ENCODE measurements around the gene PYHIN1.
"Not testable (repeated sequence)": the region's sequence is repeated elsewhere in the genome, so short reads cannot be mapped to it uniquely, and the experiment has no call there.

PYHIN1 gene

GRCh38 chr1:158998781-158999161 is 67.4 kb downstream of the PYHIN1 start:
- peak overlapping the region; percentile 50 to 85 (median 64) for H3K4me3 ChIP-seq (ENCODE audit: low read depth in 1 of 5, low read length in 5 of 5)
- no peaks in the 10 kb centered on the region for H3K27me3 ChIP-seq (ENCODE audit: control insufficient read depth in 5 of 5, insufficient read depth in 4 of 5, low read length in 5 of 5)
- no peaks in the 10 kb centered on the region for H3K36me3 ChIP-seq (ENCODE audit: control insufficient read depth in 5 of 5, insufficient read depth in 5 of 5, low read length in 5 of 5)
- no peaks in the 10 kb centered on the region for H3K9me3 ChIP-seq (ENCODE audit: control insufficient read depth in 5 of 5, low read length in 5 of 5)
- H3K9ac ChIP-seq (ENCODE audit: low read length in 5 of 5): peak overlapping the region in 3 of 5 donors; percentile 62 to 91 (median 80)
- peaks cover 0 to 25% (median 21%) of the 10 kb centered on the region in 5 donors for H3K4me1 ChIP-seq (ENCODE audit: control insufficient read depth in 5 of 5, insufficient read depth in 5 of 5, low read length in 5 of 5)
- peak overlapping the region; percentile 93 for H3K27ac ChIP-seq (ENCODE audit: low read depth, low read length)

GRCh38 chr1:158999316-159000069 is 68.1 kb downstream of the PYHIN1 start:
- Histone ChIP-seq H3K27me3 (ENCODE audit: control insufficient read depth in 5 of 5, insufficient read depth in 4 of 5, low read length in 5 of 5) (no peaks in the 10 kb centered on the region), H3K4me3 (ENCODE audit: low read depth in 1 of 5, low read length in 5 of 5) (peak overlapping the region; percentile 50 to 85 (median 64)), H3K4me1 (ENCODE audit: control insufficient read depth in 5 of 5, insufficient read depth in 5 of 5, low read length in 5 of 5) (peaks cover 0 to 25% (median 21%) of the 10 kb centered on the region in 5 donors), H3K36me3 (ENCODE audit: control insufficient read depth in 5 of 5, insufficient read depth in 5 of 5, low read length in 5 of 5) (no peaks in the 10 kb centered on the region), H3K27ac (ENCODE audit: low read depth, low read length) (peak overlapping the region; percentile 93), H3K9ac (ENCODE audit: low read length in 5 of 5) (peak overlapping the region; percentile 74 to 91 (median 80)), H3K9me3 (ENCODE audit: control insufficient read depth in 5 of 5, low read length in 5 of 5) (no peaks in the 10 kb centered on the region)

GRCh38 chr1:159000070-159000409 is 68.7 kb downstream of the PYHIN1 start:
- H3K4me3 ChIP-seq (ENCODE audit: low read depth in 1 of 5, low read length in 5 of 5): peak overlapping the region; percentile 50 to 85 (median 64)
- H3K27me3 ChIP-seq (ENCODE audit: control insufficient read depth in 5 of 5, insufficient read depth in 4 of 5, low read length in 5 of 5): no peaks in the 10 kb centered on the region
- no peaks in the 10 kb centered on the region for H3K9me3 ChIP-seq (ENCODE audit: control insufficient read depth in 5 of 5, low read length in 5 of 5)
- H3K9ac ChIP-seq (ENCODE audit: low read length in 5 of 5): peak overlapping the region; percentile 74 to 91 (median 80)
- peaks cover under 1 to 29% (median 23%) of the 10 kb centered on the region in 5 donors for H3K4me1 ChIP-seq (ENCODE audit: control insufficient read depth in 5 of 5, insufficient read depth in 5 of 5, low read length in 5 of 5)
- H3K27ac ChIP-seq (ENCODE audit: low read depth, low read length): peak overlapping the region; percentile 93
- H3K36me3 ChIP-seq (ENCODE audit: control insufficient read depth in 5 of 5, insufficient read depth in 5 of 5, low read length in 5 of 5): no peaks in the 10 kb centered on the region

GRCh38 chr1:159000625-159001024 is 69.3 kb downstream of the PYHIN1 start:
- peak overlapping the region; percentile 50 to 85 (median 64) for H3K4me3 ChIP-seq (ENCODE audit: low read depth in 1 of 5, low read length in 5 of 5)

GRCh38 chr1:159005161-159005560 is 73.8 kb downstream of the PYHIN1 start:
- no peaks in the 10 kb centered on the region for H3K27me3 ChIP-seq (ENCODE audit: control insufficient read depth in 5 of 5, insufficient read depth in 4 of 5, low read length in 5 of 5)
- H3K4me1 ChIP-seq (ENCODE audit: control insufficient read depth in 5 of 5, insufficient read depth in 5 of 5, low read length in 5 of 5): peaks cover 11 to 41% (median 28%) of the 10 kb centered on the region in 5 donors
- no peaks in the 10 kb centered on the region for H3K36me3 ChIP-seq (ENCODE audit: control insufficient read depth in 5 of 5, insufficient read depth in 5 of 5, low read length in 5 of 5)
- H3K9me3 ChIP-seq (ENCODE audit: control insufficient read depth in 5 of 5, low read length in 5 of 5): no peaks in the 10 kb centered on the region
- H3K4me3 ChIP-seq (ENCODE audit: low read depth in 1 of 5, low read length in 5 of 5): peak overlapping the region in 2 of 5 donors; percentile 20 to 27
- H3K9ac ChIP-seq (ENCODE audit: low read length in 5 of 5): peak overlapping the region in 1 of 5 donors; percentile 63
- H3K27ac ChIP-seq (ENCODE audit: low read depth, low read length): peak overlapping the region; percentile 70

More at GRCh38 chr1:159000625-159001024, 69.3 kb downstream of the PYHIN1 start:
- peak overlapping the region in 3 of 5 donors; percentile 74 to 91 (median 81) for H3K9ac ChIP-seq (ENCODE audit: low read length in 5 of 5)
- H3K4me1 ChIP-seq (ENCODE audit: control insufficient read depth in 5 of 5, insufficient read depth in 5 of 5, low read length in 5 of 5): peaks cover 5 to 34% (median 29%) of the 10 kb centered on the region in 5 donors
- H3K27me3 ChIP-seq (ENCODE audit: control insufficient read depth in 5 of 5, insufficient read depth in 4 of 5, low read length in 5 of 5): no peaks in the 10 kb centered on the region
- H3K36me3 ChIP-seq (ENCODE audit: control insufficient read depth in 5 of 5, insufficient read depth in 5 of 5, low read length in 5 of 5): no peaks in the 10 kb centered on the region
- no peaks in the 10 kb centered on the region for H3K9me3 ChIP-seq (ENCODE audit: control insufficient read depth in 5 of 5, low read length in 5 of 5)
- H3K27ac ChIP-seq (ENCODE audit: low read depth, low read length): peak overlapping the region; percentile 93

DNA sequence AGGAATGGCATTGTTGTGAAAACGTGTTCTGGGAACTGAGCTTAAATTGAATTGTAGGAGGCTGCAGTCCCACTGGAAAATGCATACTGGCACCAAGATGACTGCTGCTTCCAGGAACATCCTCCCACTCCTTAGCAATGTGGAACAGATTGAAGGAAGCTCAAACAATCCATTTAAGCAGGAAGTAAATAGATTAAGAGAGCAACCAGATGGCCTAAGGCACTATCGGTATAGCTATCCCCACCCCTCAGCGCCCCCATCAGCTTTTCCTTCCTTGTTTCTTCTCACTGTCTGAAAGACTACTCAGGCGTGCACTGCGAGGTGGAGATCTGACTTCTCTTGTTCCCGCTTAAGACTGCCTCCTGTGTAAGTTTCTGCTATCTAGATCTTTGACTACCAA is 74.3 kb downstream of the PYHIN1 start:
- no peaks in the 10 kb centered on the region for H3K27me3 ChIP-seq (ENCODE audit: control insufficient read depth in 5 of 5, insufficient read depth in 4 of 5, low read length in 5 of 5)
- H3K4me1 ChIP-seq (ENCODE audit: control insufficient read depth in 5 of 5, insufficient read depth in 5 of 5, low read length in 5 of 5): peaks cover 11 to 37% (median 23%) of the 10 kb centered on the region in 5 donors
- H3K27ac ChIP-seq (ENCODE audit: low read depth, low read length): peak overlapping the region; percentile 70
- peak overlapping the region in 3 of 5 donors; percentile 20 to 27 (median 27) for H3K4me3 ChIP-seq (ENCODE audit: low read depth in 1 of 5, low read length in 5 of 5)
- H3K9me3 ChIP-seq (ENCODE audit: control insufficient read depth in 5 of 5, low read length in 5 of 5): no peaks in the 10 kb centered on the region
- H3K9ac ChIP-seq (ENCODE audit: low read length in 5 of 5): peak overlapping the region in 1 of 5 donors; percentile 17
- no peaks in the 10 kb centered on the region for H3K36me3 ChIP-seq (ENCODE audit: control insufficient read depth in 5 of 5, insufficient read depth in 5 of 5, low read length in 5 of 5)

GRCh38 chr1:159006210-159006807 is 75.0 kb downstream of the PYHIN1 start:
- H3K27me3 ChIP-seq (ENCODE audit: control insufficient read depth in 5 of 5, insufficient read depth in 4 of 5, low read length in 5 of 5); H3K9ac ChIP-seq (ENCODE audit: low read length in 5 of 5); H3K9me3 ChIP-seq (ENCODE audit: control insufficient read depth in 5 of 5, low read length in 5 of 5); H3K36me3 ChIP-seq (ENCODE audit: control insufficient read depth in 5 of 5, insufficient read depth in 5 of 5, low read length in 5 of 5): not testable (repeated sequence)
- H3K4me1 ChIP-seq (ENCODE audit: control insufficient read depth in 5 of 5, insufficient read depth in 5 of 5, low read length in 5 of 5): peaks cover 11 to 33% (median 21%) of the 10 kb centered on the region in 5 donors
- peak overlapping the region; percentile 70 for H3K27ac ChIP-seq (ENCODE audit: low read depth, low read length)
- H3K4me3 ChIP-seq (ENCODE audit: low read depth in 1 of 5, low read length in 5 of 5): peak overlapping the region in 2 of 5 donors; percentile 20 to 27

GRCh38 chr1:159007726-159008125 is 76.4 kb downstream of the PYHIN1 start:
- Histone ChIP-seq H3K9me3 (ENCODE audit: control insufficient read depth in 5 of 5, low read length in 5 of 5) (no peaks in the 10 kb centered on the region), H3K27me3 (ENCODE audit: control insufficient read depth in 5 of 5, insufficient read depth in 4 of 5, low read length in 5 of 5) (no peaks in the 10 kb centered on the region), H3K27ac (ENCODE audit: low read depth, low read length) (no peak overlapping the region), H3K4me3 (ENCODE audit: low read depth in 1 of 5, low read length in 5 of 5) (no peak overlapping the region), H3K9ac (ENCODE audit: low read length in 5 of 5) (no peak overlapping the region), H3K36me3 (ENCODE audit: control insufficient read depth in 5 of 5, insufficient read depth in 5 of 5, low read length in 5 of 5) (no peaks in the 10 kb centered on the region), H3K4me1 (ENCODE audit: control insufficient read depth in 5 of 5, insufficient read depth in 5 of 5, low read length in 5 of 5) (peaks cover 11 to 32% (median 21%) of the 10 kb centered on the region in 5 donors)

DNA sequence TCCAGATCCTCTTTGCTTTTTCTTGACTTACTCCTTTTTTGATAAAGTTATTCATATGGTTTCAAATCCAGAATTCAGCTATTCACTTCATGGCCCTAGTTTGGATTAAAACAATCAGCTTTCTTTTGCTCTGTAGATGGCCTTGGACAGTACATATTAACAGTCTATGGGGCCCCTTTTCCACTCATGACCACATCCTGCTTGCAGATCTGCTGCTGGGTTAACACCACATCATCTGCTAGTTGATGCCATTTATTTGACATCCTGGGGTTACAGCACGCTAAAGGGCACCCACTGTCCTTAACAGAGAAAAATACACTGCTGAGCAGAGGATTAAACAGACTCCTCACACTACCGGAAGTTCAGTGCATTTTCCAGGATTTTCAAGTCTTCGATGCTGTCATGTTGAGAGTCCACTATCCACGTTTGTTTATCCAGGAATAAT is 77.4 kb downstream of the PYHIN1 start:
- Histone ChIP-seq H3K4me3 (ENCODE audit: low read depth in 1 of 5, low read length in 5 of 5) (peak overlapping the region in 3 of 5 donors; percentile 72 to 92 (median 83)), H3K27me3 (ENCODE audit: control insufficient read depth in 5 of 5, insufficient read depth in 4 of 5, low read length in 5 of 5) (no peaks in the 10 kb centered on the region), H3K36me3 (ENCODE audit: control insufficient read depth in 5 of 5, insufficient read depth in 5 of 5, low read length in 5 of 5) (no peaks in the 10 kb centered on the region), H3K9me3 (ENCODE audit: control insufficient read depth in 5 of 5, low read length in 5 of 5) (no peaks in the 10 kb centered on the region), H3K9ac (ENCODE audit: low read length in 5 of 5) (peak overlapping the region in 2 of 5 donors; percentile 12 to 48), H3K27ac (ENCODE audit: low read depth, low read length) (peak overlapping the region; percentile 97), H3K4me1 (ENCODE audit: control insufficient read depth in 5 of 5, insufficient read depth in 5 of 5, low read length in 5 of 5) (peaks cover 11 to 40% (median 27%) of the 10 kb centered on the region in 5 donors)

- H3K4me1 ChIP-seq (ENCODE audit: control insufficient read depth in 5 of 5, insufficient read depth in 5 of 5, low read length in 5 of 5): peaks cover 16 to 45% (median 31%) of the 10 kb centered on the region in 5 donors
- H3K36me3 ChIP-seq (ENCODE audit: control insufficient read depth in 5 of 5, insufficient read depth in 5 of 5, low read length in 5 of 5): no peaks in the 10 kb centered on the region
- H3K4me3 ChIP-seq (ENCODE audit: low read depth in 1 of 5, low read length in 5 of 5): peak overlapping the region in 4 of 5 donors; percentile 72 to 92 (median 82)
- peak overlapping the region in 4 of 5 donors; percentile 35 to 86 (median 65) for H3K9ac ChIP-seq (ENCODE audit: low read length in 5 of 5)
- peak overlapping the region; percentile 97 for H3K27ac ChIP-seq (ENCODE audit: low read depth, low read length)
- H3K27me3 ChIP-seq (ENCODE audit: control insufficient read depth in 5 of 5, insufficient read depth in 4 of 5, low read length in 5 of 5): no peaks in the 10 kb centered on the region
- H3K9me3 ChIP-seq (ENCODE audit: control insufficient read depth in 5 of 5, low read length in 5 of 5): no peaks in the 10 kb centered on the region
Measured at GRCh38 chr1:159009287-159009686, 77.9 kb downstream of the PYHIN1 start.

Data from subcutaneous abdominal adipose tissue (tissue), 5 donors.